Stimulated activated CD4-positive, alpha-beta T cell treated with anti-CD3 and anti-CD28 coated beads, Interleukin-15, amount 100 ng/mL, for 24 hours (primary cell): ENCODE results near the gene SUGCT.

Source experiments
- DNase-seq: peaks from one replicate; pipeline ENCODE4 v3.0.0-alpha.2; 2020

SUGCT gene

DNA sequence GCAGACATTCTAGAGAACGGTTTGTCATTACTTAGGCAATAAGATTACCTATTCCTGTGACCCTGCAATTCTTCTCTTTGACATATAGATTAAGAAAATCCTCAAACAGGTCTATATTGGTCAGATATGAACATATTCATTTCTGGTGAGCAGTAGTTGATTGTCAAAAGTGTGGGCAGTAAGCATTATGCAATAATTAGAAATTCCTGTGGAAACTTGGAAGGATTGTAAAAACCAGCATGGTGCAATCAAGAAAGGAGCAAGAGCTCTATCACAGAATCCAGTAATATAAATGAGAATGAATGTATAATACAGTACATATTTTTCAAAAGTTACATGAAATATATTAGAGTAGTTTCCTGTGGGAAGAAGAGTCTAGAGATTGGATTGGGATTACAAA lies 406.5 kb downstream of the SUGCT start:
- no peak for DNase-seq

GRCh38 chr7:40542982-40543741 lies 408.4 kb downstream of the SUGCT start:
- DNase-seq, result no peak

- no peak for DNase-seq
Measured at GRCh38 chr7:40544221-40544723, 409.5 kb downstream of the SUGCT start.

DNA sequence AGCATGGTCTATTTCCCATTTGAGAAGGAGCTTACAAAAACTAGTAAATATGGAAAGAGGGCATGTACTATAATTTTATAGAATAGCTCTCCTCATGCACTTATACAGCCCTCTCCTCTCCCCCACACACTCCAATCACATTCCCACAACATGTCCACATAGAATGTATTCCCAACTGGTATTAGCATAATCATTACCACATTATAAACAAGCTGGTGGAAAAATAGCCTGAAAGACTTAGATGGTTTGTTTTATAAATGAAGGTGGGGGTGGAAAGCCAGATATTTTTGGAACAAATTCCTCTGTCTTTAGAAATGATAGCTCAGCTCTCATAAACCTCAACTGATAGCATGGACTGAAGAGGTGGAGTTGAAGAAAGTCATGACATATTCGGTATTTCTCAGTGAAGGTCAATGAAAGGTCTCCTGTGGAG lies 410.1 kb downstream of the SUGCT start:
- no peak for DNase-seq

DNA sequence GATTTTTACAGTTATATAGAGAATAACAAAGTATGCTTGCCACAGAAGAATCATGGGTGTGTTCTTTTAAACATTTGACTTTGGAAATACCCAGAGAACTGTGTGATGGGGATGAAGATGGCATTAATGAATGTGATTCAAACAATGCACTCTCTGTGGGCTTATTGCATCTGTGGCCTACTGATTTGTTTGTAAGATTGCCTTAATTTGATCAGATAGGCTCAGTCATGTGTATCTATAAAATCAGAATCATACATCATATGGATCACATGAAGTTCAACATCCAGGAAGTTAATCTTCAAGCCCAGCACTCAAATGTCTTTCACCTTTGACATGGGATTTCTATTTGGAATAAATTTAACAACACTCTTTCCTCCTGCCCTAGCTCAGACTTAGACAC lies 410.9 kb downstream of the SUGCT start:
- no peak for DNase-seq

DNA sequence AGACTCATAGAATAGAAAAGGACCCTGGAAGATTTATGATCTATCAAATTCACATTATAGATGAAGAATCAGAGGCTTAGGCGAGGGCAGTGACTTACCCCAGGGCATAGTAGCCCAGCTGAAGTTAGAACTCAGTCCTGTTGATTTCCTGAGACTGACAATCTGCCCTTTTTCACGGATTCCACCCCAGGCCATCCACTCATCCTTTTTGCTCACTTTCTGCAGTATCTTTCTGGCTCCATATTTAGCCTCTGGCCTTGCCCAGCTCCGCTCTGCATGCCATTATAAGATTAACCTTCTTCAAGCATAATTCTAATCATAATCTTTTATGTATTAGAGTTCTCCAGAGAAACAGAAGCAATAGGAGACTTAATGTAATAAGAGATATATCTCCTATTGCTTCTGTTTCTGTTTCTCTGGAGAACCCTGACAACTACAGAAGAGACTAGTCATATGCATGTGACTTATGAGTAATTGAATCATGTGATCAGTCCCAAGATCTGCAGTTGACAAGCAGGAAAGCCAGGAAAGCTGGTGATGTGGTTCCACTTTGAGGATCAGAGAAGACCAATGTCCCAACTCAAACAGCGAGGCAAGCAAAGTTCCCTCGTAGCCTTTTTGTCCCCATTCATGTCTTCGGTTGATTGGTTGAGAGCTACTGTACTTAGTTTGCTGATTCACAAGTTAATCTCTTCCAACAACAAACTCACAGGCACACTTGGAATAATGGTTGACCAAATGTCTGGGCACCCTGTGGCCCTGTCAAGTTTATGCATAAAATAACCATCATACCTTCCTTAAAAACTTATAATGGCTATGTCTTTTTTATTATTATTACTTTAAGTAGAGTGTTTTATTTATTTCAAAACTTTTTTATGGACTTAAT lies 412.1 kb downstream of the SUGCT start:
- DNase-seq, result no peak

GRCh38 chr7:40549372-40550039 lies 414.7 kb downstream of the SUGCT start:
- no peak for DNase-seq

DNA sequence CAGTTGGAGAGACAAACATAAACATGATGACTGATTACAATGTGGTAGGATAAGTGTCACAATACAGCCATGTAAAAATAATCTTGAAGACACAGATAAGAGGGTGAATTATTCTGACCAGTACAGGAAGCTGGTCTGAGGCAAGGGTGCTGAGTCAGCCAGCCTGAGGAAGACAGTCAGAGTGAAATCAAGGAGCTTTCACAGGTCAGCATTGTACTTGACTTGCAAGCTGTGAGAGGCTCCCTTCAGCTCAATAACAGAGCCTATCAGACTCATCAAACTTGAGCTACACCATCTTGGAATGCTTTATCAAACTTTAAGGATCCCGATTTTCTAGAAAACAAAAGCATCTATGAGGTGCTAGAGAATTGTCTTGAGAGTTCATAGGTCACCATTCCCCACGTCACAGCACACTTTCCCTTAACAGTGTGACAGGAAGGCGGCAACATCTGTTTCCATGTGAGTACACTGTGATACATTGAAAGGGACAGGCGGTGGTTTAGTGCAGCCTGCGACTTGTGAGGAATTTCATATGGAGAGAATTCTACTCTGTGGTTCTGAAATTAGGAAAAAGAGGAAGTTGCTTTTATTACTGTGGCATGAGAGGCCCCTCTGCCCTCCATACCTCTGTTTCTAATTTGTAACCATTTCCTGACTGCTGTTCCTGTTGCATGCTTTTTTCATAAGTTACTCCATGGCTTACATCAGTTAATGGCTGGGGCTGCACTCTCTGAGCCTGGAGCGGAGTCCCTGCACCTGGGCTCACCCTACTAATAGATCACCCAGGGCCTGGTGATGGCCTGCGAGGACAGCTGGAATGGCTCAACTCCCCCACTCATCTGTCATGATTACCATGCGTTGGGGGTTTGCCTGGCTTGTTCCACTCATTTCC lies 417.1 kb downstream of the SUGCT start:
- no peak for DNase-seq

- DNase-seq, result no peak
Measured at GRCh38 chr7:40560672-40561071, 425.9 kb downstream of the SUGCT start.

DNA sequence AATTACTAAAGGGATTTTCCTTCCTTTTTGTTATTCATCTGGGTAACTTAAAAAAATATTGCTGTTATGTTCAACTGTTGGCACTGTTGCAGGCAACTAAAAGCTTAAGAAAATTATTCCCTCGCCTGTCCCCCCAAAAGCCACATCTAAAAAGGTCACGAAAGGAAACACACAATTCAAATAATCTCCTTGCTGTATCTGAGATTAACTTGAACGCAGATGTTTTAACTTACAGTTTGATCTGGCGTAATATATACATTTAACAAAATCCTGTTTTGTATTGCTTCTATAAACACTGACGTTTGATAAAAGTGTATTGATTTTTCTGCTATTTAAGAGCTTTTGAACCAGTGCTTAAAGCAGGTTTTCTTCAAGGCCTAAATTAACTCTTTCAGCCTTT lies 432.1 kb downstream of the SUGCT start:
- no peak for DNase-seq

DNA sequence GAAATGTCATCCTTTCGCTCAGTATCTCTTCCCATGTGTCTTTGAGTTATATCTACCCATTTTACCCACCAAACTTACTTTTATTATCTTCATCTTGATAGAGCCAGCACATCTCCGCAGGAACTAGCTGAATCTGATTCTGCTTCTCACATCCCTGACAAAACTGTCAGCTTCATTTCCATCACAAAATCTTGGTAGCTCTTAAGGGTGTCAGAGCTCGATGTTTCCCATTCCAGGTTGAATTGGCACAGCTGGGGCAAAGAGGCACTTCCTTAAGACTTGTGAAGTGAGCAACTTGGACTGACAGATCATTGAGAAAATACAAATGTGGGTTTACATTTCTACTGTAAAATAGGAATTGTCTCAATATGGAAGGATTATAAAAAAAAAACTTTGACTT lies 434.5 kb downstream of the SUGCT start:
- DNase-seq, result no peak

DNA sequence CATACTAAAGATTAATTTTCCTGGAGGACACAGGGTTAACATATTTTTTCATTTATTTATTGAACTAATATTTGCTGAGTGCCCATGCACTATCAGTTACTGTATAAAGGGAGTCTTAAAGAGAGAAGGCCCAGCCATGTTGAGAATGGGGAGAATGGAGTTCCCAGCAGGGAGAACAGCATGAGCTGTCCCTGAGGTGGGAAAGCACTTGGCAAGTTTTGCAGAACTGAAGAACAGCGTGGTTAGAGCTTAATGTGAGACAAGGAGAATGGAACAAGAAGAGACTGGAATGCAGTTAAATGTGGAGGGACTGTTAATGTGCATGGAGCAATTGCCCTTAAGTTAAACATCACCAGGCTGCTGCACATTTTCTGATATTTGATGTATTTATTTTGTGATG lies 435.4 kb downstream of the SUGCT start:
- DNase-seq, result no peak

DNA sequence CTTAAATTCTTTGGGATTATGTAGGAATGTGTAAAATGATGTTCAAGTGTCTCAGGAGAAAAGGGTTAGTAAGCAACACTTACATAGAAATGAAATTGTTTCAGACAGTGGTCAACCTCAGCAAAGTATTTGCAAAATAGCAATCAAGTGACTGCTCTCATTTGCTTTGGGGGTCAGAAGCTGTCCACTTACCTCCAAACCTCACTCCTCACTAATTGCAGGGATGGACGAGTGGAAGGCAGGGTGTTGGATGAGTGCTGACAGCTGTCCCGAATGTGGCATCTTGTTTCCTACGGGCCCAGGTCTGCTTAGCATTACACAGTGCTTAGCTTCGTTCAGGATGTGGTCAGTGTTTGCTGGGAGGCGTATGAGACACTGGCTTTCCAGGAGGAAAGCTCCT lies 437.0 kb downstream of the SUGCT start:
- DNase-seq, result no peak

DNA sequence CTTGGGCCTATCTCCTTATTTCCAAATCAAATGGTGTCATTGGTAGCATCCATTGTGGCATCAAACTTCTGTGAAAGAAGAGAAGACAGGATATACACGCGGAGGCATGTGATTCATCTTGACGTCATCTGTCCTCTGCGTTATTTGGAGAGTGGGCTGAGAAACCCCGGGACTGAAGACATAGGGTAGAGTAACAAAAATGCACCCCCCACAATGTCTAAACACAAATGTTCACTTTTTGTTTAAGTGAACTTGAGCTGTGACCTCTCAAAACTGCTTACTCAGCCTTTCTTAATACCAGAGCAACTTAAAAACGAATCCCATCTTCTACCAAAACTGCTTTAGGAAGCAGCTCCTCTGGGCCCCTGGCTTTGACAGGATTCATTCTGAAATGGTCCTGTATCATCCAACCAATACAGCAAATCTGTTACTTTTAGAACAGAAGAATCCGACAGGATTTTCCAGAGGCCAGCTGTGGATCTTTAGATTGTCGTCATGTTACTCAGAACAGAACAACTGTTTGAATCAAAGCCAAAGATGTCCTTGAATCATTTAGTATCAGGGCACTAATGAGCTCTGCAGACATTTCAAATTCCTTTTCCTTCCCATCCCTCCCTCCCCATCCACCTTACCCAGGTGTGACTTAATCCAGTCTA lies 438.1 kb downstream of the SUGCT start:
- DNase-seq, result no peak

DNA sequence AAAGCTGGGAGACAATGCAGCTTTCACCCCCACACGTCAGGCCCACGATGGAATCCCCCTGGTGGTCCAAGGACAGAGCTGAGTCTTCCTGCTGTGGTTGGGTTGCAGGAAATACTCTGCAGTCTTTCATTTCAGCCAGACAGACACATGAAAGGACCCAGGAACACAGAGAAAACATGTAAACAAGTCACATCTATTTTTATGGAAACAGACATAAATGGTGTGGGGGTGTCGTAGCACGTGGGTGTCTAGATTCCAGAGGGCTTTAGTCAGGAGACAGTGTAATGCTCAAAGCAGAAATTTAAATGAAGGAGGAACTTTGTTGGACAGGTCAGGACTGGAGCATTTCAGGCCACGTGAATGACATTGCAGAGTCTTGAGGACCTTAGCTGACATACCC lies 444.6 kb downstream of the SUGCT start:
- DNase-seq, result no peak

GRCh38 chr7:40580776-40581175 lies 446.0 kb downstream of the SUGCT start:
- DNase-seq, result no peak

- no peak for DNase-seq
Measured at GRCh38 chr7:40582539-40582938, 447.7 kb downstream of the SUGCT start.

DNA sequence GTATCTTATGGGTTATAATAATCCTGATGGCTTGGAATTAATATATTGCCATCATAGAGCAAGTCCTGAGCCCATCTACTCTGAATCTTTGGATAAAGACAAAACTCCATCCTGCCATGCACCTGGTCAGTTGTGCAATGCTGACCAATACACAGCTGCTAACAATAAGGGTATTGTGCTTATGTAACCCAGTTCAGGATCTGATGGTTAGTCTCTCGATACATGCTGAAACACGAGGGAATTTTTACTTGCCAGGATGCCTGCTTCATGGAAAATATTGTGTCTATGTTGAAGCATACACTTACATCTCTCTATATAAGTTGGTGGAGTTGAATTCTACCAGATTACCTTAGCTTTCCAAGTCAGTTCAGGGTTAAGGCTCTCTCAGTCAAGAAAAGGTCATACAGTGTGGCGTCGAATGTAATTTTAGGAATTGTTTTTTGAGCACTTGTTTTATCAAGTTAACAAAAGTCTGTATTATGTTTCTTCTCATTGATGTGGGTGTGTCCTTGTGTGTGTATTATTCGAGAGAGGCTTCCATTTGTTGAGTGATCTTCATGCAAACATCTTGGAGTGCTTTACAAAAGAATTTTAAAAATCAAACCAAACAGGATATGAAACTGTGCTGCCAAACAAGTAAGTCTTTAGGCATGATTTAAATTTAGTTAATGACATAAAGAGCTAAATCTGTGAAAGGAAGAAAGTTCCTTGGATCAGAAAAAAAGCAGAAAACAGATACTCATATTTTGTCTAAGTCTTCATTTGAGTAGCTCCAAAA lies 449.1 kb downstream of the SUGCT start:
- no peak for DNase-seq

DNA sequence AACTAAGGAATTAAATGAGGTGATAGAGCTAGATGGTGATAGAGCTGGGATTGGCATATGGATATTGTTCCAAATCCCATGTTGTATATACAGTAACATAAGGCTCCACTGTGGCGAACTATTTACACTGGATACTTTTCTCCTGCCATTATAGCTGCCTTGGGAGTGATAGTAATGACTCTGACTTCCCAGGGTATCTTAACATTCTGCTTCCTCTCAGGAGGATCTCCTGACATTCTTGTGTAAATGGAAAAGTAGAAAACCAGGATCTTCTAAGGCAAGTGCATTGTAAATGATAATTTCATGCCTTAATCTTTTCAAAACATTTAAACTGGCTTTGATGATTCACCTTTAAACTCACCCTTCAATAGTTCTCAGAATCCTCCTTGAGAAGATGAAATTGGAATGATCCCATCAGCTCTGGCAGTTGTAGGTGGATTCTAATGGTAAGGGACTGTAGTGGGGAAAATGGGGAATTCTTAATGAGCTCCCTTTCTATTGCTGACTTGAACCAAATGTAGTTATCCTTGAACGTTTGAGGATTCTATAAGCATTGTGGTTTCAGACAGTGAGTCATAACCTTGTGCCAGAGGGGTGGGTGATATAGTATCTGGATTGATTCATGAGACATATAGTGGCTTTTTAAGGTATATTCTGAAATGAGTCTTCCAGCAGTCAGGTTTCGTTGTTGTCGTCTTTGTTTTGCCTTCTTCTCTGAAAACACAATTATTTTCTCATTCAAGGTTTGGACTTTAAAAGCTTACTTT lies 450.0 kb downstream of the SUGCT start:
- no peak for DNase-seq

- DNase-seq, result no peak
Measured at GRCh38 chr7:40586197-40586596, 451.4 kb downstream of the SUGCT start.
